Prostate gland (tissue), 2 donors: ENCODE data around the gene RTF2.

Source experiments
- POLR2A ChIP-seq: fragments of 450-650 bp; IDR thresholded peaks from one replicate; pipeline ENCODE4 v1.6.1; 2016; ENCODE audit warnings: antibody characterized with exemption, mild to moderate bottlenecking
- POLR2AphosphoS5 ChIP-seq: sonication (generic); formaldehyde crosslinking; IDR thresholded peaks from one replicate; pipeline ENCODE4 v1.6.1; 2017; ENCODE audit warnings: antibody characterized with exemption
- TF ChIP-seq, protein P1 (sequence below), 4 experiments: fragments of 200-600 bp in 2 of 4; fragments of 450-650 bp in 2 of 4; sonication (generic) in 2 of 4; IDR thresholded peaks; 1 replicate in 3 of 4; 2 replicates in 1 of 4; pipeline ENCODE4 v1.5.1; 2016 to 2019; ENCODE audit warnings: antibody characterized with exemption in 4 of 4, mild to moderate bottlenecking in 2 of 4, moderate library complexity in 2 of 4

DNA sequence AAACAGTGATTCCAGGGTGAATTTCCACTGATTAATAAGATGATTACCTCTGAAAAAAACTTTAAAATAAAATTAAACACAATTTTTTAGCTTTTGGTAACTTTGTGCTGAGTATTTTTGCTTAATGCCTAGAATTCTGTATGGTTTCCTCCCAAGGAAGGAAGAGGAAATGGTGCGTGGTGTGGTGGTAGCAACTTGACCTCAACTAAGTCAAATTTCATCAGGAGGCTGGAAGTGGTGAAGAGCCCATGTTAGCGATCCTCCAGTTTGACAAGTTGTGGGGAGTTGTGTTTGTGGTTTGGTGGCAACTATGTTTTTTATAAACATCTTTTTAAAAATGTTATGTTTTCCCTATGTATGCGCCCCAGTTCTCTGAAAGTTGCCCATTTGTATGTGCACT is 5.0 kb upstream of the RTF2 start:
- TF ChIP-seq, protein P1, sequence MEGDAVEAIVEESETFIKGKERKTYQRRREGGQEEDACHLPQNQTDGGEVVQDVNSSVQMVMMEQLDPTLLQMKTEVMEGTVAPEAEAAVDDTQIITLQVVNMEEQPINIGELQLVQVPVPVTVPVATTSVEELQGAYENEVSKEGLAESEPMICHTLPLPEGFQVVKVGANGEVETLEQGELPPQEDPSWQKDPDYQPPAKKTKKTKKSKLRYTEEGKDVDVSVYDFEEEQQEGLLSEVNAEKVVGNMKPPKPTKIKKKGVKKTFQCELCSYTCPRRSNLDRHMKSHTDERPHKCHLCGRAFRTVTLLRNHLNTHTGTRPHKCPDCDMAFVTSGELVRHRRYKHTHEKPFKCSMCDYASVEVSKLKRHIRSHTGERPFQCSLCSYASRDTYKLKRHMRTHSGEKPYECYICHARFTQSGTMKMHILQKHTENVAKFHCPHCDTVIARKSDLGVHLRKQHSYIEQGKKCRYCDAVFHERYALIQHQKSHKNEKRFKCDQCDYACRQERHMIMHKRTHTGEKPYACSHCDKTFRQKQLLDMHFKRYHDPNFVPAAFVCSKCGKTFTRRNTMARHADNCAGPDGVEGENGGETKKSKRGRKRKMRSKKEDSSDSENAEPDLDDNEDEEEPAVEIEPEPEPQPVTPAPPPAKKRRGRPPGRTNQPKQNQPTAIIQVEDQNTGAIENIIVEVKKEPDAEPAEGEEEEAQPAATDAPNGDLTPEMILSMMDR (IDR thresholded peaks at IDR 0.05) = no peak
- TF ChIP-seq POLR2AphosphoS5 = no peak
- no peak for TF ChIP-seq POLR2A
